IMR-90 (cell line): ENCODE results near the gene NT5DC1. TPM values are rescaled to one million over a fixed set of nuclear protein-coding genes. Genes with fewer than 3 reads are reported as not detected.

Experiments
- ATAC-seq: fragments of 200-7000 bp; cut with Tn5 transposase; 2 replicates; pipeline ENCODE4 v1.9.1; 2020; ENCODE audit warnings: low read depth, mild to moderate bottlenecking, moderate library complexity
- BruUV-seq: library from RNA; stranded (reverse); fragments of 400-500 nt; replicated peaks from 2 replicates; lab custom pipeline; 2021; lab: Mats Ljungman, UMichigan
- CTCF ChIA-PET: fragments of 300-600 bp; formaldehyde crosslinking; extraction: SDS; loops from one replicate; lab custom pipeline; 2021; ENCODE audit warnings: antibody characterized with exemption; lab: Yijun Ruan, JAX
- POLR2A ChIA-PET: fragments of 300-600 bp; sonication (Branson Sonifier 250); formaldehyde crosslinking; loops from one replicate; lab custom pipeline; 2022; ENCODE audit warnings: antibody characterized with exemption; ENCODE audit not compliant: unreplicated experiment; lab: Charles Lee
- DNase-seq: peaks from one replicate; pipeline ENCODE4 v3.0.0; 2013
- H2AFZ ChIP-seq: replicated peaks from 2 replicates; pipeline ENCODE3; 2013; ENCODE audit warnings: low read length, mild to moderate bottlenecking; ENCODE audit not compliant: poor library complexity
- H2AK5ac ChIP-seq: 2 replicates; pipeline ENCODE4 v1.6.1; 2013; ENCODE audit warnings: low read depth, low read length, inconsistent platforms
- H2AK9ac ChIP-seq: replicated peaks from 2 replicates; pipeline ENCODE3; 2013; ENCODE audit warnings: mild to moderate bottlenecking, low read depth, low read length, moderate library complexity; ENCODE audit not compliant: poor library complexity
- H2BK120ac ChIP-seq: 2 replicates; pipeline ENCODE4 v1.6.1; 2013; ENCODE audit warnings: low read depth, low read length, inconsistent platforms
- H2BK15ac ChIP-seq: 3 replicates; pipeline ENCODE4 v1.6.1; 2013; ENCODE audit warnings: low read depth, low read length, inconsistent platforms
- H2BK20ac ChIP-seq: 2 replicates; pipeline ENCODE4 v1.6.1; 2013; ENCODE audit warnings: low read depth, mild to moderate bottlenecking, inconsistent platforms, low read length, moderate library complexity
- H2BK5ac ChIP-seq: 2 replicates; pipeline ENCODE4 v1.6.1; 2013; ENCODE audit warnings: mild to moderate bottlenecking, low read depth, low read length, inconsistent platforms; ENCODE audit not compliant: poor library complexity, severe bottlenecking
- H3K14ac ChIP-seq: replicated peaks from 2 replicates; pipeline ENCODE4 v1.6.1; 2013; ENCODE audit warnings: low read depth, low read length, inconsistent platforms
- H3K18ac ChIP-seq: 2 replicates; pipeline ENCODE4 v1.6.1; 2013; ENCODE audit warnings: low read depth, low read length, control low read depth
- H3K23ac ChIP-seq: 2 replicates; pipeline ENCODE4 v1.6.1; 2013; ENCODE audit warnings: low read depth, low read length, inconsistent platforms
- H3K27ac ChIP-seq: 2 replicates; pipeline ENCODE4 v1.5.1; 2013; ENCODE audit warnings: mild to moderate bottlenecking, control low read depth, low read length; ENCODE audit not compliant: insufficient read depth
- H3K27me3 ChIP-seq: 2 replicates; pipeline ENCODE4 v1.6.1; 2013; ENCODE audit warnings: low read length; ENCODE audit not compliant: control insufficient read depth, insufficient read depth
- H3K36me3 ChIP-seq: 2 replicates; pipeline ENCODE4 v1.6.1; 2013; ENCODE audit warnings: low read length, mixed read lengths; ENCODE audit not compliant: control insufficient read depth, insufficient read depth
- H3K4ac ChIP-seq: 2 replicates; pipeline ENCODE4 v1.6.1; 2013; ENCODE audit warnings: low read depth, low read length, inconsistent platforms
- H3K4me1 ChIP-seq: 2 replicates; pipeline ENCODE4 v1.6.1; 2013; ENCODE audit warnings: low read length, mixed read lengths; ENCODE audit not compliant: control insufficient read depth, insufficient read depth
- H3K4me2 ChIP-seq: 2 replicates; pipeline ENCODE4 v1.6.1; 2013; ENCODE audit warnings: low read depth, mild to moderate bottlenecking, control low read depth, low read length, moderate library complexity
- H3K4me3 ChIP-seq: 2 replicates; pipeline ENCODE4 v1.5.1; 2013; ENCODE audit warnings: low read depth, mild to moderate bottlenecking, control low read depth, low read length, moderate library complexity; ENCODE audit not compliant: insufficient read depth
- H3K56ac ChIP-seq: 2 replicates; pipeline ENCODE4 v1.6.1; 2013; ENCODE audit warnings: low read length, inconsistent platforms; ENCODE audit not compliant: insufficient read depth; ENCODE audit errors: extremely low read depth
- H3K79me1 ChIP-seq, 2 experiments: 2 replicates each; pipeline ENCODE4 v1.6.1; 2013; ENCODE audit warnings: low read length in 2 of 2, inconsistent platforms in 1 of 2, low read depth in 1 of 2
- H3K9ac ChIP-seq: 2 replicates; pipeline ENCODE4 v1.6.1; 2013; ENCODE audit warnings: low read depth, low read length, control low read depth
- H3K9me1 ChIP-seq: 2 replicates; pipeline ENCODE4 v1.6.1; 2013; ENCODE audit warnings: low read length, inconsistent platforms; ENCODE audit not compliant: insufficient read depth
- H3K9me3 ChIP-seq: 2 replicates; pipeline ENCODE4 v1.6.1; 2013; ENCODE audit warnings: low read length; ENCODE audit not compliant: control insufficient read depth, insufficient read depth
- H4K20me1 ChIP-seq: 2 replicates; pipeline ENCODE4 v1.6.1; 2013; ENCODE audit warnings: low read length, inconsistent platforms; ENCODE audit not compliant: insufficient read depth
- H4K5ac ChIP-seq: 2 replicates; pipeline ENCODE4 v1.6.1; 2013; ENCODE audit warnings: mild to moderate bottlenecking, low read depth, low read length, control low read depth
- H4K8ac ChIP-seq, 2 experiments: 2 replicates each; pipeline ENCODE4 v1.6.1; 2013; ENCODE audit warnings: low read depth in 2 of 2, low read length in 2 of 2, control low read depth in 1 of 2, inconsistent platforms in 1 of 2
- H4K91ac ChIP-seq: 2 replicates; pipeline ENCODE4 v1.6.1; 2013; ENCODE audit warnings: low read depth, low read length, inconsistent platforms; ENCODE audit not compliant: insufficient read depth
- BHLHE40 ChIP-seq: fragments of 150-350 bp; IDR thresholded peaks from 2 replicates; pipeline ENCODE4 v1.6.1; 2016; ENCODE audit warnings: mild to moderate bottlenecking, low read depth, low read length
- CEBPB ChIP-seq: IDR thresholded peaks from 2 replicates; pipeline ENCODE4 v1.6.1; 2012; ENCODE audit warnings: low read depth, low read length, improper control_type of control experiment
- CHD1 ChIP-seq: IDR thresholded peaks from 2 replicates; pipeline ENCODE4 v1.6.1; 2012; ENCODE audit warnings: low read depth, low read length, improper control_type of control experiment
- CTCF ChIP-seq: conservative IDR thresholded peaks from 2 replicates; pipeline ENCODE4 v1.5.1; 2012; ENCODE audit warnings: mild to moderate bottlenecking, low read depth, low read length, improper control_type of control experiment
- ELK1 ChIP-seq: fragments of 150-350 bp; IDR thresholded peaks from 2 replicates; pipeline ENCODE4 v1.6.1; 2016; ENCODE audit warnings: low read depth, mild to moderate bottlenecking, low read length, moderate library complexity, borderline replicate concordance
- FOS ChIP-seq: fragments of 150-350 bp; IDR thresholded peaks from 2 replicates; pipeline ENCODE4 v1.6.1; 2016; ENCODE audit warnings: low read depth, low read length
- MAFK ChIP-seq: IDR thresholded peaks from 2 replicates; pipeline ENCODE4 v1.6.1; 2012; ENCODE audit warnings: low read depth, low read length, improper control_type of control experiment
- MAZ ChIP-seq: IDR thresholded peaks from 2 replicates; pipeline ENCODE4 v1.6.1; 2012; ENCODE audit warnings: low read depth, mild to moderate bottlenecking, low read length, improper control_type of control experiment, moderate library complexity, borderline replicate concordance
- MXI1 ChIP-seq: IDR thresholded peaks from 2 replicates; pipeline ENCODE4 v1.6.1; 2012; ENCODE audit warnings: low read depth, mild to moderate bottlenecking, low read length, moderate library complexity, borderline replicate concordance
- NFE2L2 ChIP-seq: fragments of 150-350 bp; IDR thresholded peaks from 2 replicates; pipeline ENCODE4 v1.6.1; 2016; ENCODE audit warnings: low read depth, mild to moderate bottlenecking, low read length
- POLR2A ChIP-seq: IDR thresholded peaks from 2 replicates; pipeline ENCODE4 v1.6.1; 2012; ENCODE audit warnings: mild to moderate bottlenecking, low read depth, low read length
- RAD21 ChIP-seq: IDR thresholded peaks from 2 replicates; pipeline ENCODE4 v1.6.1; 2012; ENCODE audit warnings: low read length, improper control_type of control experiment
- RCOR1 ChIP-seq: IDR thresholded peaks from 2 replicates; pipeline ENCODE4 v1.6.1; 2012; ENCODE audit warnings: mild to moderate bottlenecking, low read length, improper control_type of control experiment; ENCODE audit not compliant: insufficient replicate concordance
- RFX5 ChIP-seq: IDR thresholded peaks from 2 replicates; pipeline ENCODE4 v1.8.0; 2012; ENCODE audit warnings: low read depth, mild to moderate bottlenecking, low read length, moderate library complexity
- SMC3 ChIP-seq: fragments of 150-350 bp; IDR thresholded peaks from 2 replicates; pipeline ENCODE4 v1.6.1; 2016; ENCODE audit warnings: low read depth, mild to moderate bottlenecking, antibody characterized with exemption, low read length, moderate library complexity
- USF2 ChIP-seq: fragments of 150-350 bp; IDR thresholded peaks from 2 replicates; pipeline ENCODE4 v1.6.1; 2017; ENCODE audit warnings: mild to moderate bottlenecking, antibody characterized with exemption, low read length, low read depth
- WGBS, 2 experiments: methylation state at CpG; one replicate each; pipeline versions ENCODE4 v1.1.5 to v1.1.7; 2013; ENCODE audit warnings: missing lambda C conversion rate in 2 of 2; ENCODE audit not compliant: insufficient read length in 1 of 2; ENCODE audit errors: extremely low coverage in 2 of 2; 5-methylcytosine and 5-hydroxymethylcytosine counted together
- dilution Hi-C: fragments of 300-500 bp; cut with HindIII; formaldehyde crosslinking; loops from one replicate; pipeline ENCODE4 v1.14.3; 2018; ENCODE audit warnings: low sequenced_read_pairs; ENCODE audit not compliant: unreplicated experiment
- in situ Hi-C: fragments of 300-500 bp; cut with MboI; formaldehyde crosslinking; loops from 3 replicates; pipeline ENCODE4 v1.14.3; 2019; ENCODE audit warnings: low sequenced_read_pairs, inconsistent platforms, mixed read lengths
- intact Hi-C: fragments of 100-400 bp; cut with micrococcal nuclease; formaldehyde crosslinking; loops from 2 replicates; pipeline ENCODE4 v1.10.0; 2022
- polyA plus RNA-seq, 3 experiments: library from polyadenylated mRNA; depleted of rRNA; stranded (reverse); fragments of >200 nt; gene quantifications; 2 replicates each; pipeline ENCODE4 v1.2.3, GENCODE V29; 2012; ENCODE audit warnings: low replicate concordance in 1 of 3
- total RNA-seq: library from RNA; depleted of rRNA; stranded (reverse); fragments of >200 nt; gene quantifications from 2 replicates; pipeline ENCODE4 v1.2.3, GENCODE V29; 2012

Gene NT5DC1
- total and polyA plus RNA-seq, 2 of the 4 experiments (the other 2 are of a cell fraction) = 11.7 to 16.8 TPM

- H3K27ac ChIP-seq = no peak overlapping the region
- H3K56ac ChIP-seq = no peak overlapping the region
- WGBS, 2 experiments = no CpG with 5 or more reads among the region's 2 CpGs
- no peak overlapping the region for H2BK15ac ChIP-seq
- H4K91ac ChIP-seq = no peak overlapping the region
- TF ChIP-seq BHLHE40 (no peak), NFE2L2 (no peak), CTCF (no peak), USF2 (no peak), POLR2A (no peak), FOS (no peak), RCOR1 (no peak), CEBPB (no peak), RFX5 (no peak), MAFK (no peak), MAZ (no peak), MXI1 (no peak), ELK1 (no peak), RAD21 (no peak), CHD1 (no peak), SMC3 (no peak)
- H2AFZ ChIP-seq = no peak overlapping the region
- dilution Hi-C loops = no loop called here
- H3K23ac ChIP-seq = no peak overlapping the region
- H2BK20ac ChIP-seq = no peak overlapping the region
- H3K4ac ChIP-seq = no peak overlapping the region
- H4K20me1 ChIP-seq = no peaks in the 10 kb centered on the region
- H3K4me2 ChIP-seq = no peak overlapping the region
- H3K27me3 ChIP-seq = no peaks in the 10 kb centered on the region
- H3K79me1 ChIP-seq = no peaks in the 10 kb centered on the region
- POLR2A ChIA-PET = no interaction called here
- DNase-seq = no peak
- BruUV-seq = no TSS peak
- no peak overlapping the region for H2BK120ac ChIP-seq
- H2AK5ac ChIP-seq = no peak overlapping the region
- no peaks in the 10 kb centered on the region for H3K9me1 ChIP-seq
- intact Hi-C loops = no loop called here
- H2AK9ac ChIP-seq = no peak overlapping the region
- CTCF ChIA-PET = no interaction called here
- H3K9ac ChIP-seq = no peak overlapping the region
- H3K18ac ChIP-seq = no peak overlapping the region
- no peaks in the 10 kb centered on the region for H3K4me1 ChIP-seq
- H3K36me3 ChIP-seq = no peaks in the 10 kb centered on the region
- in situ Hi-C loops = no loop called here
- H3K4me3 ChIP-seq = no peak overlapping the region
- H4K8ac ChIP-seq = no peak overlapping the region
- no peaks in the 10 kb centered on the region for H3K9me3 ChIP-seq
- H4K5ac ChIP-seq = no peak overlapping the region
- no peak for ATAC-seq
- no peak overlapping the region for H2BK5ac ChIP-seq
- H3K14ac ChIP-seq = no peak overlapping the region
Measured at GRCh38 chr6:116154887-116155286, 54.2 kb downstream of the NT5DC1 start.
